Stomach smooth muscle (tissue), 2 donors: ENCODE data around the gene SLC16A12.
"Not testable (repeated sequence)": the region's sequence is repeated elsewhere in the genome, so short reads cannot be mapped to it uniquely, and the experiment has no call there.

ENCODE experiments used
- H3K27ac ChIP-seq: one replicate; pipeline ENCODE4 v1.7.0; 2013; ENCODE audit warnings: mild to moderate bottlenecking, low read length, inconsistent platforms
- H3K27me3 ChIP-seq, 2 donors: one replicate each; pipeline ENCODE4 v1.7.0; 2013; ENCODE audit warnings: low read length in 2 of 2; ENCODE audit not compliant: insufficient read depth in 2 of 2, control insufficient read depth in 1 of 2
- H3K36me3 ChIP-seq, 2 donors: one replicate each; pipeline ENCODE4 v1.7.0; 2013; ENCODE audit warnings: low read length in 2 of 2; ENCODE audit not compliant: control insufficient read depth in 2 of 2, insufficient read depth in 2 of 2
- H3K4me1 ChIP-seq: one replicate; pipeline ENCODE4 v1.7.0; 2013; ENCODE audit warnings: low read length; ENCODE audit not compliant: control insufficient read depth, insufficient read depth
- H3K4me3 ChIP-seq, 2 donors: one replicate each; pipeline ENCODE4 v1.7.0; 2013; ENCODE audit warnings: low read length in 2 of 2
- H3K9ac ChIP-seq, 2 donors: one replicate each; pipeline ENCODE4 v1.7.0; 2013; ENCODE audit warnings: low read length in 2 of 2, mild to moderate bottlenecking in 1 of 2
- H3K9me3 ChIP-seq, 2 donors: one replicate each; pipeline ENCODE4 v1.7.0; 2013; ENCODE audit warnings: low read length in 2 of 2; ENCODE audit not compliant: control insufficient read depth in 2 of 2
- donor health status: healthy.
- donor health status: Pancreatic carcinoma.

The SLC16A12 gene

GRCh38 chr10:89444819-89445218 is 90.6 kb downstream of the SLC16A12 start:
- not testable (repeated sequence) for H3K9me3 ChIP-seq, H3K9ac ChIP-seq, H3K27me3 ChIP-seq, H3K27ac ChIP-seq, H3K4me3 ChIP-seq, H3K36me3 ChIP-seq, H3K4me1 ChIP-seq

GRCh38 chr10:89442289-89442688 is 93.1 kb downstream of the SLC16A12 start:
- Histone ChIP-seq H3K9me3 (peaks cover 0 to 6% of the 10 kb centered on the region in 2 donors), H3K9ac (no peak overlapping the region), H3K4me1 (no peaks in the 10 kb centered on the region), H3K27ac (no peak overlapping the region), H3K4me3 (no peak overlapping the region), H3K36me3 (no peaks in the 10 kb centered on the region), H3K27me3 (no peaks in the 10 kb centered on the region)

- Histone ChIP-seq H3K36me3 (no peaks in the 10 kb centered on the region), H3K9ac (no peak overlapping the region), H3K27ac (no peak overlapping the region), H3K9me3 (peaks cover 0 to 6% of the 10 kb centered on the region in 2 donors), H3K4me3 (no peak overlapping the region), H3K27me3 (no peaks in the 10 kb centered on the region), H3K4me1 (no peaks in the 10 kb centered on the region)
Measured at GRCh38 chr10:89440226-89441009, 95.0 kb downstream of the SLC16A12 start.

GRCh38 chr10:89438525-89438924 is 96.9 kb downstream of the SLC16A12 start:
- no peaks in the 10 kb centered on the region for H3K4me1 ChIP-seq

GRCh38 chr10:89431977-89432376 is 103.4 kb downstream of the SLC16A12 start:
- Histone ChIP-seq H3K36me3 (no peaks in the 10 kb centered on the region), H3K27ac (no peak overlapping the region), H3K4me1 (no peaks in the 10 kb centered on the region), H3K4me3 (no peak overlapping the region), H3K9me3 (no peaks in the 10 kb centered on the region), H3K9ac (no peak overlapping the region), H3K27me3 (no peaks in the 10 kb centered on the region)

More at GRCh38 chr10:89438525-89438924, 96.9 kb downstream of the SLC16A12 start:
- no peak overlapping the region for H3K4me3 ChIP-seq
- no peak overlapping the region for H3K9ac ChIP-seq
- H3K27ac ChIP-seq: no peak overlapping the region
- no peaks in the 10 kb centered on the region for H3K36me3 ChIP-seq
- H3K9me3 ChIP-seq: no peaks in the 10 kb centered on the region
- no peaks in the 10 kb centered on the region for H3K27me3 ChIP-seq

- no peaks in the 10 kb centered on the region for H3K27me3 ChIP-seq
- H3K36me3 ChIP-seq: no peaks in the 10 kb centered on the region
- no peaks in the 10 kb centered on the region for H3K9me3 ChIP-seq
- no peak overlapping the region for H3K4me3 ChIP-seq
- no peak overlapping the region for H3K27ac ChIP-seq
- no peak overlapping the region for H3K9ac ChIP-seq
- H3K4me1 ChIP-seq: no peaks in the 10 kb centered on the region
Measured at GRCh38 chr10:89428877-89429276, 106.5 kb downstream of the SLC16A12 start.

- no peak overlapping the region for H3K27ac ChIP-seq
- H3K36me3 ChIP-seq: no peaks in the 10 kb centered on the region
- no peak overlapping the region for H3K9ac ChIP-seq
- H3K27me3 ChIP-seq: no peaks in the 10 kb centered on the region
- H3K9me3 ChIP-seq: no peaks in the 10 kb centered on the region
- H3K4me1 ChIP-seq: no peaks in the 10 kb centered on the region
- no peak overlapping the region for H3K4me3 ChIP-seq
Measured at GRCh38 chr10:89427629-89428028, 107.8 kb downstream of the SLC16A12 start.

- Histone ChIP-seq H3K36me3 (no peaks in the 10 kb centered on the region), H3K9ac (no peak overlapping the region), H3K27me3 (no peaks in the 10 kb centered on the region), H3K27ac (no peak overlapping the region), H3K4me3 (no peak overlapping the region), H3K4me1 (no peaks in the 10 kb centered on the region), H3K9me3 (no peaks in the 10 kb centered on the region)
Measured at GRCh38 chr10:89426230-89426868, 109.0 kb downstream of the SLC16A12 start.

- Histone ChIP-seq H3K36me3 (no peaks in the 10 kb centered on the region), H3K9ac (no peak overlapping the region), H3K4me3 (no peak overlapping the region), H3K27ac (no peak overlapping the region), H3K4me1 (no peaks in the 10 kb centered on the region), H3K27me3 (no peaks in the 10 kb centered on the region), H3K9me3 (no peaks in the 10 kb centered on the region)
Measured at GRCh38 chr10:89425000-89425399, 110.4 kb downstream of the SLC16A12 start.

GRCh38 chr10:89421018-89421476 is 114.3 kb downstream of the SLC16A12 start:
- H3K4me1 ChIP-seq: peaks cover 5% of the 10 kb centered on the region
- no peak overlapping the region for H3K27ac ChIP-seq
- H3K9ac ChIP-seq: no peak overlapping the region
- no peaks in the 10 kb centered on the region for H3K36me3 ChIP-seq
- no peak overlapping the region for H3K4me3 ChIP-seq
- no peaks in the 10 kb centered on the region for H3K9me3 ChIP-seq
- no peaks in the 10 kb centered on the region for H3K27me3 ChIP-seq

- Histone ChIP-seq H3K36me3 (no peaks in the 10 kb centered on the region), H3K4me3 (no peak overlapping the region), H3K27ac (no peak overlapping the region), H3K4me1 (peaks cover 11% of the 10 kb centered on the region), H3K27me3 (no peaks in the 10 kb centered on the region), H3K9ac (no peak overlapping the region), H3K9me3 (no peaks in the 10 kb centered on the region)
Measured at GRCh38 chr10:89419548-89419947, 115.8 kb downstream of the SLC16A12 start.
